ENCODE measurements around the gene STK25. TPM values are rescaled to one million over a fixed set of nuclear protein-coding genes. Genes with fewer than 3 reads are reported as not detected.

Gene STK25
- total RNA-seq, 1 donor from 2014 or later, result 296 TPM

DNA sequence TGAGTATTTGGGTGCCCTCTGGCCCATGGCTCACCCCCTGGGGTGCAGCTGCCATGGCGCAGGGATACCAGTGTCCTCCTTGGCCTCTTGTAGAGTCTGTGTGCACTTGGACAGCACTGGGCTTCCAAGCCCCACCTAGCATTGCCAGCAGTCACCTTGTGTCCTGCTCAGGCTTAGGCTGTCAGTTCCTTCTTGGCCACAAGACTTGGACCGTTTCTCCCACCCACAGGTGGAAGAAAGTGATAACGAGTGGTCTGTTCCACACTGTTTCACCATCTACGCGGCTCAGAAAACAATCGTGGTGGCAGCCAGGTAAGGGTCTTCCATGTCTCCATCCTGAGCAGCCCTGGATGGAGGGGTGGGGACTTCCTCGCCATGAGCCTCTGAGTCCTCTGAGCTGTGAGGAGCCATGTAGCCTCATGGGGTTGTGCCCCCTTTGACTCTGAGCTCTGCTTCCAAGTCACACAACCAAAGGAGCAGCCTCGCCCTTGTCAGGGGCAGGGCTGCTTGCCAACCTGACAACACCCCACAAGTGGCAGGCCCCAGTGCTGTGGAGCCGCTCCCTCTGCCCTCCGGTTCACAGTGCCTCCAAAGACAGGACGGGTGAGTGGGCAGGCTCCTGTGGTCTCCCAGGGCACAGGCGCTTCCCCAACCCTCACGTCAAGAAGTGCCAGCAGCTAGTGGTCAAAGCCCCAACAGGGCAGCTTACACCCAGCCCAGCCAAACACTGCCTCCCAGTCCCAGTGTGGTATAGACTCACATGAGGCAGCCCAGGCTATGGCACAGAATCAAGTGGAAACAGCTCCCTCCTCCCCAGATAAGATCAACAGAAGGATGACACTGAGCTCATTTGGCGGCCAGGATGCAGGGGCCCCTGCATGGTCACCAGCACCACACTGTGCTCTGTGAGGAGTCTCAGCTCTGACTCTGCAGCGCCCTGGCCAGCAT, 18.4 kb downstream of the STK25 start:
- TF ChIP-seq, protein P1, sequence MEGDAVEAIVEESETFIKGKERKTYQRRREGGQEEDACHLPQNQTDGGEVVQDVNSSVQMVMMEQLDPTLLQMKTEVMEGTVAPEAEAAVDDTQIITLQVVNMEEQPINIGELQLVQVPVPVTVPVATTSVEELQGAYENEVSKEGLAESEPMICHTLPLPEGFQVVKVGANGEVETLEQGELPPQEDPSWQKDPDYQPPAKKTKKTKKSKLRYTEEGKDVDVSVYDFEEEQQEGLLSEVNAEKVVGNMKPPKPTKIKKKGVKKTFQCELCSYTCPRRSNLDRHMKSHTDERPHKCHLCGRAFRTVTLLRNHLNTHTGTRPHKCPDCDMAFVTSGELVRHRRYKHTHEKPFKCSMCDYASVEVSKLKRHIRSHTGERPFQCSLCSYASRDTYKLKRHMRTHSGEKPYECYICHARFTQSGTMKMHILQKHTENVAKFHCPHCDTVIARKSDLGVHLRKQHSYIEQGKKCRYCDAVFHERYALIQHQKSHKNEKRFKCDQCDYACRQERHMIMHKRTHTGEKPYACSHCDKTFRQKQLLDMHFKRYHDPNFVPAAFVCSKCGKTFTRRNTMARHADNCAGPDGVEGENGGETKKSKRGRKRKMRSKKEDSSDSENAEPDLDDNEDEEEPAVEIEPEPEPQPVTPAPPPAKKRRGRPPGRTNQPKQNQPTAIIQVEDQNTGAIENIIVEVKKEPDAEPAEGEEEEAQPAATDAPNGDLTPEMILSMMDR (IDR thresholded peaks at IDR 0.05; ENCODE audit: unreplicated experiment), result no peak

DNA sequence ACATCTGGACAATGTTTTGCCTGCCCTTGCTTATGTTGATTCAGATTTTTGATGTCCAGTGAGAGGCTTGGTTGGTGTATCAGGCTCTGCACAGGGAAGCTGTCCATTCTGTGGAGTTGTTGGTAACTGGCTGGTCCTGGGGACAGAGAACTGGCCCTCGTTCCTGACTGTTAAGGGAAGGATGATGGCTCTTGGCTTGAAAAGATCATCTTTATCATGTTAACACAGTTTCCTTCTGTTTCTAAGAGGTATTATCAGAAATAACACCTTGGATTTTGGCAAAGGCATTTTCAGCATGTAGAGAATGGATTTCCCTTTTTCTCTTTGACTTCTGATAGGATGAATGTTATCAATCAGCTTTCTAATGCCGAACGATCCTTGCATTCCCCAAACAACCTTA, 19.3 kb downstream of the STK25 start:
- no peaks in the 10 kb centered on the region for H3K4me1 Mint-ChIP-seq (ENCODE audit: unreplicated experiment)
- H3K36me3 Mint-ChIP-seq (ENCODE audit: low read depth, unreplicated experiment), result peaks cover 8% of the 10 kb centered on the region
- H3K27ac Mint-ChIP-seq (ENCODE audit: unreplicated experiment), result no peak overlapping the region
- H3K9me3 Mint-ChIP-seq (ENCODE audit: unreplicated experiment), result no peaks in the 10 kb centered on the region
- H3K4me3 Mint-ChIP-seq (ENCODE audit: unreplicated experiment), result no peak overlapping the region
- TF ChIP-seq, protein P1 (IDR thresholded peaks at IDR 0.05; ENCODE audit: unreplicated experiment), result no peak
- peaks cover 14% of the 10 kb centered on the region for H3K27me3 Mint-ChIP-seq (ENCODE audit: unreplicated experiment)
- no peak for DNase-seq (ENCODE audit: low spot score)

More for the DNA sequence above, 18.4 kb downstream of the STK25 start:
- Mint-ChIP-seq H3K4me1 (ENCODE audit: unreplicated experiment) (no peaks in the 10 kb centered on the region), H3K27ac (ENCODE audit: unreplicated experiment) (no peak overlapping the region), H3K36me3 (ENCODE audit: low read depth, unreplicated experiment) (peaks cover 11% of the 10 kb centered on the region), H3K4me3 (ENCODE audit: unreplicated experiment) (no peak overlapping the region), H3K9me3 (ENCODE audit: unreplicated experiment) (no peaks in the 10 kb centered on the region), H3K27me3 (ENCODE audit: unreplicated experiment) (peaks cover 8% of the 10 kb centered on the region)
- DNase-seq (ENCODE audit: low spot score), result no peak

GRCh38 chr2:241485172-241485911, 23.0 kb downstream of the STK25 start:
- no peak overlapping the region for H3K27ac Mint-ChIP-seq (ENCODE audit: unreplicated experiment)
- peaks cover 10% of the 10 kb centered on the region for H3K27me3 Mint-ChIP-seq (ENCODE audit: unreplicated experiment)
- H3K4me3 Mint-ChIP-seq (ENCODE audit: unreplicated experiment), result no peak overlapping the region

GRCh38 chr2:241483305-241483704, 25.1 kb downstream of the STK25 start:
- Mint-ChIP-seq H3K9me3 (ENCODE audit: unreplicated experiment) (no peaks in the 10 kb centered on the region), H3K27ac (ENCODE audit: unreplicated experiment) (no peak overlapping the region), H3K27me3 (ENCODE audit: unreplicated experiment) (peaks cover 8% of the 10 kb centered on the region), H3K4me1 (ENCODE audit: unreplicated experiment) (no peaks in the 10 kb centered on the region), H3K36me3 (ENCODE audit: low read depth, unreplicated experiment) (peaks cover 3% of the 10 kb centered on the region), H3K4me3 (ENCODE audit: unreplicated experiment) (no peak overlapping the region)
- no peak for DNase-seq (ENCODE audit: low spot score)
- TF ChIP-seq, protein P1 (IDR thresholded peaks at IDR 0.05; ENCODE audit: unreplicated experiment), result no peak

More at GRCh38 chr2:241485172-241485911, 23.0 kb downstream of the STK25 start:
- no peaks in the 10 kb centered on the region for H3K9me3 Mint-ChIP-seq (ENCODE audit: unreplicated experiment)
- TF ChIP-seq, protein P1 (IDR thresholded peaks at IDR 0.05; ENCODE audit: unreplicated experiment), result no peak
- no peaks in the 10 kb centered on the region for H3K4me1 Mint-ChIP-seq (ENCODE audit: unreplicated experiment)
- H3K36me3 Mint-ChIP-seq (ENCODE audit: low read depth, unreplicated experiment), result no peaks in the 10 kb centered on the region
- DNase-seq (ENCODE audit: low spot score), result no peak

Measured in endothelial cell (in vitro differentiated cells).